Gastrocnemius medialis (tissue), 4 donors: ENCODE data around the gene PLCH1.

ENCODE experiments used
- CTCF ChIP-seq, 5 experiments: fragments of 450-650 bp in 3 of 5; fragments of 200-600 bp in 2 of 5; sonication (generic) in 2 of 5; IDR thresholded peaks in 4 of 5; conservative IDR thresholded peaks in 1 of 5; 1 replicate in 4 of 5; 2 replicates in 1 of 5; pipeline ENCODE4 v1.5.1; 2016 to 2019; ENCODE audit warnings: antibody characterized with exemption in 5 of 5, mild to moderate bottlenecking in 3 of 5, moderate library complexity in 3 of 5
- POLR2A ChIP-seq, 2 donors: fragments of 450-650 bp; IDR thresholded peaks; one replicate each; pipeline ENCODE4 v1.6.1; 2017; ENCODE audit warnings: antibody characterized with exemption in 2 of 2, mild to moderate bottlenecking in 2 of 2, moderate library complexity in 2 of 2

- TF ChIP-seq CTCF (IDR thresholded peaks at IDR 0.05 in 4 of 5, conservative IDR thresholded peaks at IDR 0.05 in 1 of 5) = no peak
- TF ChIP-seq POLR2A (IDR thresholded peaks at IDR 0.05) = no peak
Measured at GRCh38 chr3:155778462-155778861, 33.6 kb upstream of the PLCH1 start.
